Astrocyte (in vitro differentiated cells and primary cell): ENCODE results near the gene CCDC60. TPM values are rescaled to one million over a fixed set of nuclear protein-coding genes. Genes with fewer than 3 reads are reported as not detected.

Source experiments
- DNase-seq: peaks from one replicate; pipeline ENCODE4 v3.0.0-alpha.2; 2010; ENCODE audit warnings: low read depth
- FAIRE-seq: peaks from 2 replicates; lab custom pipeline; 2011; peaks lifted over from hg19 to GRCh38; lab: Jason Lieb, UNC
- H2AFZ ChIP-seq: 2 replicates; pipeline ENCODE4 v1.6.0; 2012; ENCODE audit warnings: low read depth, low read length, inconsistent platforms
- H3K27ac ChIP-seq: 2 replicates; pipeline ENCODE4 v1.5.1; 2011; ENCODE audit warnings: low read depth, low read length, inconsistent platforms
- H3K27me3 ChIP-seq: 2 replicates; pipeline ENCODE4 v1.6.0; 2011; ENCODE audit warnings: low read length, inconsistent platforms; ENCODE audit not compliant: insufficient read depth
- H3K36me3 ChIP-seq: 2 replicates; pipeline ENCODE4 v1.5.1; 2011; ENCODE audit warnings: low read length, inconsistent platforms; ENCODE audit not compliant: insufficient read depth
- H3K4me1 ChIP-seq: 2 replicates; pipeline ENCODE4 v1.5.1; 2011; ENCODE audit warnings: low read length, inconsistent platforms; ENCODE audit not compliant: insufficient read depth
- H3K4me2 ChIP-seq: 2 replicates; pipeline ENCODE4 v1.6.0; 2012; ENCODE audit warnings: low read length, inconsistent platforms
- H3K4me3 ChIP-seq: 2 replicates; pipeline ENCODE4 v1.5.1; 2011; ENCODE audit warnings: low read depth, mild to moderate bottlenecking, low read length, inconsistent platforms; ENCODE audit not compliant: insufficient read depth
- H3K79me2 ChIP-seq: 2 replicates; pipeline ENCODE4 v1.6.0; 2012; ENCODE audit warnings: mild to moderate bottlenecking, low read length, inconsistent platforms; ENCODE audit not compliant: insufficient read depth
- H3K9ac ChIP-seq: 2 replicates; pipeline ENCODE4 v1.6.0; 2012; ENCODE audit warnings: mild to moderate bottlenecking, low read length, inconsistent platforms
- H3K9me3 ChIP-seq: 2 replicates; pipeline ENCODE4 v1.5.1; 2012; ENCODE audit warnings: low read depth, mild to moderate bottlenecking, low read length, inconsistent platforms; ENCODE audit not compliant: insufficient read depth
- H4K20me1 ChIP-seq: 2 replicates; pipeline ENCODE4 v1.6.0; 2012; ENCODE audit warnings: low read length, inconsistent platforms; ENCODE audit not compliant: insufficient read depth
- H3K27ac Mint-ChIP-seq: one replicate; pipeline ENCODE4 v1.8.0; 2021; ENCODE audit warnings: mild to moderate bottlenecking, mixed read lengths; ENCODE audit not compliant: unreplicated experiment
- H3K27me3 Mint-ChIP-seq: one replicate; pipeline ENCODE4 v1.8.0; 2021; ENCODE audit warnings: low read depth, mixed read lengths; ENCODE audit not compliant: unreplicated experiment
- H3K36me3 Mint-ChIP-seq: one replicate; pipeline ENCODE4 v1.8.0; 2021; ENCODE audit warnings: low read depth, mixed read lengths; ENCODE audit not compliant: unreplicated experiment
- H3K4me1 Mint-ChIP-seq: one replicate; pipeline ENCODE4 v1.8.0; 2021; ENCODE audit warnings: low read depth, mixed read lengths; ENCODE audit not compliant: unreplicated experiment
- H3K4me3 Mint-ChIP-seq: one replicate; pipeline ENCODE4 v1.8.0; 2021; ENCODE audit warnings: mild to moderate bottlenecking, moderate library complexity, mixed read lengths; ENCODE audit not compliant: unreplicated experiment
- H3K9me3 Mint-ChIP-seq: one replicate; pipeline ENCODE4 v1.8.0; 2021; ENCODE audit warnings: mild to moderate bottlenecking, mixed read lengths; ENCODE audit not compliant: unreplicated experiment
- EZH2 ChIP-seq: IDR thresholded peaks from 2 replicates; pipeline ENCODE4 v1.6.1; 2012; ENCODE audit warnings: mild to moderate bottlenecking, low read length, inconsistent platforms; ENCODE audit not compliant: insufficient read depth
- total RNA-seq: library from RNA; stranded (reverse); gene quantifications from 2 replicates; pipeline ENCODE4 v1.2.1, GENCODE V29; 2021
- TF ChIP-seq, protein P1 (sequence below): IDR thresholded peaks from 2 replicates; pipeline ENCODE4 v1.5.1; 2011; ENCODE audit warnings: low read depth, mild to moderate bottlenecking, inconsistent platforms, low read length, moderate library complexity; ENCODE audit not compliant: insufficient read depth

Gene CCDC60
- total RNA-seq, 1 donor from 2014 or later, result 1.7 TPM

GRCh38 chr12:119440803-119441360, 106.4 kb downstream of the CCDC60 start:
- H3K4me3 Mint-ChIP-seq, result no peak overlapping the region
- no peaks in the 10 kb centered on the region for H3K27me3 ChIP-seq
- no peak overlapping the region for H3K4me3 ChIP-seq
- no peak overlapping the region for H3K27ac ChIP-seq
- H3K4me1 ChIP-seq, result no peaks in the 10 kb centered on the region
- no peak overlapping the region for H3K4me2 ChIP-seq
- H3K27ac Mint-ChIP-seq, result no peak overlapping the region
- DNase-seq, result no peak
- no peaks in the 10 kb centered on the region for H3K79me2 ChIP-seq
- no peak overlapping the region for H2AFZ ChIP-seq
- no peaks in the 10 kb centered on the region for H3K9me3 ChIP-seq
- H3K4me1 Mint-ChIP-seq, result no peaks in the 10 kb centered on the region
- TF ChIP-seq EZH2, result no peak
- H3K9me3 Mint-ChIP-seq, result peaks cover 4% of the 10 kb centered on the region
- H3K36me3 ChIP-seq, result no peaks in the 10 kb centered on the region
- peaks cover 7% of the 10 kb centered on the region for H3K27me3 Mint-ChIP-seq
- FAIRE-seq, result no peak
- no peaks in the 10 kb centered on the region for H3K36me3 Mint-ChIP-seq
- H3K9ac ChIP-seq, result no peak overlapping the region
- no peaks in the 10 kb centered on the region for H4K20me1 ChIP-seq

DNA sequence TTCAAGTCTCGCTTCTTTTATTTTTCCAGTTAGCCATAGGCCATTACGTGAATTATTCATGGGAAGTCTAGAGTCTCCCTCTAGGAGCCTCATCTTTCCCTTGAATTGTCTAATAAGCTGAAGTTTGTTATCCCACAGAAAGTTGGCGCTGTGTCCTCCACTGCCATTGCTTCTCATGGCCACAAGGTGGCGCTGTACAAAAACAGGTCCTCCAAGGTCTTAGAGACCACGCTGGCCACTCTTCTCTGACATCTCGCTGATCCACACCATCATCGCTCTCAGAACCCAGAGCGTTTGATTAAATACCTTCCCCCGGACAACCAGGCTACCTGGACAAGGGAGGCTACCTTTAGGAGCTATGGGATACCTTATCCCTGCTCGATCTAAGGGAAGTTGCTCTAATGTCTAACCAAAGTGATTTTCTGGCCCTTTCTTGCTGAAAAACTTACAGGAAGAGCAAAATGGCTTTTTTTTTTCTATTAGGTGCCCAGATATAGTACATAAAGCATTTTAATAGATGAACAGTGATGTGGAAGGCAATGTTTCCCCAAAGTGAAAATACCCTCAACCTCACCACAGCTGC, 110.0 kb downstream of the CCDC60 start:
- peak; percentile 2 for DNase-seq
- Mint-ChIP-seq H3K27ac (no peak overlapping the region), H3K36me3 (no peaks in the 10 kb centered on the region), H3K4me3 (no peak overlapping the region), H3K27me3 (no peaks in the 10 kb centered on the region), H3K9me3 (no peaks in the 10 kb centered on the region), H3K4me1 (peaks cover 14% of the 10 kb centered on the region)
- no peaks in the 10 kb centered on the region for H3K9me3 ChIP-seq
- H3K36me3 ChIP-seq, result no peaks in the 10 kb centered on the region
- no peak overlapping the region for H2AFZ ChIP-seq
- no peaks in the 10 kb centered on the region for H3K79me2 ChIP-seq
- no peak overlapping the region for H3K27ac ChIP-seq
- H3K4me1 ChIP-seq, result no peaks in the 10 kb centered on the region
- H3K4me3 ChIP-seq, result no peak overlapping the region
- no peaks in the 10 kb centered on the region for H3K27me3 ChIP-seq
- TF ChIP-seq, protein P1, sequence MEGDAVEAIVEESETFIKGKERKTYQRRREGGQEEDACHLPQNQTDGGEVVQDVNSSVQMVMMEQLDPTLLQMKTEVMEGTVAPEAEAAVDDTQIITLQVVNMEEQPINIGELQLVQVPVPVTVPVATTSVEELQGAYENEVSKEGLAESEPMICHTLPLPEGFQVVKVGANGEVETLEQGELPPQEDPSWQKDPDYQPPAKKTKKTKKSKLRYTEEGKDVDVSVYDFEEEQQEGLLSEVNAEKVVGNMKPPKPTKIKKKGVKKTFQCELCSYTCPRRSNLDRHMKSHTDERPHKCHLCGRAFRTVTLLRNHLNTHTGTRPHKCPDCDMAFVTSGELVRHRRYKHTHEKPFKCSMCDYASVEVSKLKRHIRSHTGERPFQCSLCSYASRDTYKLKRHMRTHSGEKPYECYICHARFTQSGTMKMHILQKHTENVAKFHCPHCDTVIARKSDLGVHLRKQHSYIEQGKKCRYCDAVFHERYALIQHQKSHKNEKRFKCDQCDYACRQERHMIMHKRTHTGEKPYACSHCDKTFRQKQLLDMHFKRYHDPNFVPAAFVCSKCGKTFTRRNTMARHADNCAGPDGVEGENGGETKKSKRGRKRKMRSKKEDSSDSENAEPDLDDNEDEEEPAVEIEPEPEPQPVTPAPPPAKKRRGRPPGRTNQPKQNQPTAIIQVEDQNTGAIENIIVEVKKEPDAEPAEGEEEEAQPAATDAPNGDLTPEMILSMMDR, result peak; percentile 42
- no peak for TF ChIP-seq EZH2
- no peak overlapping the region for H3K9ac ChIP-seq
- H4K20me1 ChIP-seq, result no peaks in the 10 kb centered on the region
- FAIRE-seq, result no peak
- no peak overlapping the region for H3K4me2 ChIP-seq

GRCh38 chr12:119446459-119446858, 111.9 kb downstream of the CCDC60 start:
- H3K27ac Mint-ChIP-seq, result peak overlapping the region; percentile 73
- H2AFZ ChIP-seq, result no peak overlapping the region
- no peak overlapping the region for H3K4me3 ChIP-seq
- peak; percentile 18 for DNase-seq
- no peaks in the 10 kb centered on the region for H3K4me1 ChIP-seq
- H3K36me3 ChIP-seq, result no peaks in the 10 kb centered on the region
- H3K36me3 Mint-ChIP-seq, result no peaks in the 10 kb centered on the region
- H3K4me3 Mint-ChIP-seq, result no peak overlapping the region
- no peaks in the 10 kb centered on the region for H4K20me1 ChIP-seq
- no peak overlapping the region for H3K4me2 ChIP-seq
- no peak overlapping the region for H3K27ac ChIP-seq
- H3K9me3 ChIP-seq, result no peaks in the 10 kb centered on the region
- H3K27me3 ChIP-seq, result no peaks in the 10 kb centered on the region
- H3K9ac ChIP-seq, result no peak overlapping the region
- peaks cover 3% of the 10 kb centered on the region for H3K27me3 Mint-ChIP-seq
- no peak for TF ChIP-seq EZH2
- TF ChIP-seq, protein P1, result no peak
- H3K9me3 Mint-ChIP-seq, result no peaks in the 10 kb centered on the region
- FAIRE-seq, result no peak
- no peaks in the 10 kb centered on the region for H3K79me2 ChIP-seq
- peaks cover 14% of the 10 kb centered on the region for H3K4me1 Mint-ChIP-seq
